GM12878 (cell line): ENCODE results near the gene FBXW7. TPM values are rescaled to one million over a fixed set of nuclear protein-coding genes. Genes with fewer than 3 reads are reported as not detected.

Experiments
- ATAC-seq: fragments of 200-7000 bp; cut with Tn5 transposase; 3 replicates; pipeline ENCODE4 v1.9.1; 2020; ENCODE audit warnings: mild to moderate bottlenecking, moderate library complexity
- BruUV-seq: library from RNA; stranded (reverse); fragments of 400-500 nt; replicated peaks from 2 replicates; lab custom pipeline; 2021; lab: Mats Ljungman, UMichigan
- CTCF ChIA-PET: fragments of 300-600 bp; sonication (Branson Sonifier 250); formaldehyde crosslinking; extraction: SDS; loops from one replicate; lab custom pipeline; 2021; ENCODE audit warnings: inconsistent platforms; lab: Yijun Ruan, JAX
- POLR2A ChIA-PET: fragments of 350-600 bp; formaldehyde crosslinking; extraction: SDS; loops from one replicate; lab custom pipeline; 2021; ENCODE audit warnings: inconsistent platforms; lab: Charles Lee
- RAD21 ChIA-PET: fragments of 300-600 bp; sonication (Branson Sonifier 250); formaldehyde crosslinking; loops from one replicate; lab custom pipeline; 2023; ENCODE audit warnings: antibody characterized with exemption; ENCODE audit not compliant: unreplicated experiment; lab: Charles Lee
- SMC1A ChIA-PET: fragments of 300-600 bp; sonication (Branson Sonifier 250); formaldehyde crosslinking; loops from one replicate; lab custom pipeline; 2023; ENCODE audit not compliant: unreplicated experiment, uncharacterized antibody; lab: Charles Lee
- DNase-seq: peaks from one replicate; pipeline ENCODE4 v3.0.0-alpha.2; 2011; ENCODE audit warnings: low read depth, low spot score
- FAIRE-seq: peaks from 3 replicates; lab custom pipeline; 2011; peaks lifted over from hg19 to GRCh38; lab: Jason Lieb, UNC
- H2AFZ ChIP-seq: 2 replicates; pipeline ENCODE4 v1.6.0; 2011; ENCODE audit warnings: low read depth, low read length, control low read depth; ENCODE audit not compliant: control insufficient read depth
- H3K27ac ChIP-seq: 2 replicates; pipeline ENCODE4 v1.5.1; 2011; ENCODE audit warnings: control low read depth; ENCODE audit not compliant: control insufficient read depth, insufficient read depth
- H3K27me3 ChIP-seq, 2 experiments: replicated peaks in 1 of 2; 2 replicates each; pipeline versions ENCODE4 v1.6.0 to v1.6.1; 2011; ENCODE audit warnings: low read length in 1 of 2; ENCODE audit not compliant: control insufficient read depth in 2 of 2, insufficient read depth in 2 of 2
- H3K36me3 ChIP-seq, 2 experiments: 2 replicates each; pipeline ENCODE4 v1.5.1; 2011; ENCODE audit warnings: low read length in 1 of 2; ENCODE audit not compliant: control insufficient read depth in 2 of 2, insufficient read depth in 2 of 2
- H3K4me1 ChIP-seq: 2 replicates; pipeline ENCODE4 v1.6.1; 2011; ENCODE audit warnings: mild to moderate bottlenecking, low read length, moderate library complexity, mixed read lengths; ENCODE audit not compliant: control insufficient read depth, insufficient read depth
- H3K4me2 ChIP-seq: 2 replicates; pipeline ENCODE4 v1.6.0; 2011; ENCODE audit warnings: control low read depth; ENCODE audit not compliant: control insufficient read depth, insufficient read depth
- H3K4me3 ChIP-seq: fragments of 200-600 bp; sonication (generic); 2 replicates; pipeline ENCODE4 v1.5.1; 2016
- H3K79me2 ChIP-seq: 2 replicates; pipeline ENCODE4 v1.6.0; 2011; ENCODE audit warnings: low read length; ENCODE audit not compliant: control insufficient read depth, insufficient read depth
- H3K9ac ChIP-seq: 2 replicates; pipeline ENCODE4 v1.8.0; 2011; ENCODE audit warnings: low read length, control low read depth, mixed read lengths; ENCODE audit not compliant: control insufficient read depth, insufficient read depth
- H3K9me3 ChIP-seq: replicated peaks from 3 replicates; pipeline ENCODE4 v1.5.1; 2011; ENCODE audit warnings: mild to moderate bottlenecking, low read length; ENCODE audit not compliant: control insufficient read depth, insufficient read depth
- H4K20me1 ChIP-seq: 2 replicates; pipeline ENCODE4 v1.6.0; 2011; ENCODE audit not compliant: control insufficient read depth, insufficient read depth
- ATF7 ChIP-seq: fragments of 450-650 bp; IDR thresholded peaks from 2 replicates; pipeline ENCODE4 v1.6.1; 2016; ENCODE audit warnings: low read depth, mild to moderate bottlenecking
- EZH2 ChIP-seq: IDR thresholded peaks from 2 replicates; pipeline ENCODE4 v1.6.1; 2012; ENCODE audit warnings: low read depth, mild to moderate bottlenecking, control low read depth, inconsistent platforms, low read length, borderline replicate concordance; ENCODE audit not compliant: control insufficient read depth
- FOXK2 ChIP-seq: fragments of 450-650 bp; IDR thresholded peaks from 2 replicates; pipeline ENCODE4 v1.6.1; 2017; ENCODE audit warnings: mild to moderate bottlenecking, moderate library complexity
- MTA2 ChIP-seq: fragments of 450-650 bp; IDR thresholded peaks from 2 replicates; pipeline ENCODE4 v1.6.1; 2016; ENCODE audit warnings: low read depth, mild to moderate bottlenecking, moderate library complexity
- MTA3 ChIP-seq: IDR thresholded peaks from 2 replicates; pipeline ENCODE4 v1.6.1; 2012; ENCODE audit warnings: low read length, inconsistent platforms, borderline replicate concordance
- MYB ChIP-seq: fragments of 150-350 bp; IDR thresholded peaks from 2 replicates; pipeline ENCODE4 v1.6.1; 2014; ENCODE audit warnings: mild to moderate bottlenecking, low read depth, low read length, borderline replicate concordance
- NFYB ChIP-seq: IDR thresholded peaks from 2 replicates; pipeline ENCODE4 v1.6.1; 2011; ENCODE audit warnings: low read depth, mild to moderate bottlenecking, low read length, improper control_type of control experiment, moderate library complexity; ENCODE audit not compliant: insufficient read depth
- POLR2AphosphoS5 ChIP-seq: IDR thresholded peaks from 2 replicates; pipeline ENCODE4 v1.6.1; 2011; ENCODE audit warnings: mild to moderate bottlenecking, low read length, inconsistent platforms
- YY1 ChIP-seq: IDR thresholded peaks from 2 replicates; pipeline ENCODE4 v1.6.1; 2011; ENCODE audit warnings: low read depth, mild to moderate bottlenecking, low read length
- ZBTB4 ChIP-seq: fragments of 450-650 bp; formaldehyde crosslinking; IDR thresholded peaks from 2 replicates; pipeline ENCODE4 v1.4.0; 2022; ENCODE audit warnings: mild to moderate bottlenecking, moderate library complexity
- ZNF24 ChIP-seq: fragments of 450-650 bp; IDR thresholded peaks from 2 replicates; pipeline ENCODE4 v1.6.1; 2017; ENCODE audit warnings: antibody characterized with exemption, mild to moderate bottlenecking
- ZNF274 ChIP-seq: IDR thresholded peaks from one replicate; pipeline ENCODE4 v1.8.0; 2011; ENCODE audit not compliant: insufficient read length, insufficient read depth
- ZZZ3 ChIP-seq: IDR thresholded peaks from 2 replicates; pipeline ENCODE4 v1.6.1; 2011; ENCODE audit warnings: low read depth; ENCODE audit not compliant: control insufficient read depth, insufficient read length
- WGBS: methylation state at CpG from one replicate; pipeline ENCODE4 v1.1.6; 2016; ENCODE audit warnings: low lambda C conversion rate; ENCODE audit not compliant: insufficient replicate concordance, insufficient coverage; ENCODE audit errors: missing lambda C conversion rate; 5-methylcytosine and 5-hydroxymethylcytosine counted together
- in situ Hi-C: fragments of 300-500 bp; cut with MboI; formaldehyde crosslinking; loops from 9 replicates; pipeline ENCODE4 v1.14.3; 2018; ENCODE audit warnings: mixed read lengths
- intact Hi-C: fragments of 100-400 bp; cut with micrococcal nuclease; formaldehyde crosslinking; loops from one replicate; pipeline ENCODE4 v1.14.2; 2022; ENCODE audit not compliant: unreplicated experiment
- polyA plus RNA-seq, 11 experiments: library from polyadenylated mRNA; depleted of rRNA in 4 of 11; unstranded in 6 of 11; stranded (reverse) in 5 of 11; fragments of >200 nt; fragmentation: Nextera tagmentation in 4 of 11; fragmentation: Illumina TruSeq in 1 of 11; extraction: Ambion mirVana in 4 of 11; extraction: Trizol in 1 of 11; gene quantifications; 1 replicate in 1 of 11; 2 replicates in 10 of 11; pipeline versions ENCODE4 v1.2.1 to v1.2.3, GENCODE V29; 2011 to 2016; ENCODE audit warnings: inconsistent platforms in 2 of 11, missing spikeins in 2 of 11, low read depth in 1 of 11
- total RNA-seq, 4 experiments: library from RNA; depleted of rRNA in 3 of 4; stranded (reverse); fragments of >200 nt in 3 of 4; fragmentation: Illumina TruSeq in 1 of 4; extraction: Trizol in 1 of 4; gene quantifications; 2 replicates each; pipeline versions ENCODE4 v1.2.1 to v1.2.3, GENCODE V29; 2013 to 2021
- TF ChIP-seq, protein P1 (sequence below): fragments of 450-650 bp; IDR thresholded peaks from 2 replicates; pipeline ENCODE4 v1.6.1; 2016; ENCODE audit warnings: mild to moderate bottlenecking, moderate library complexity, borderline replicate concordance
- TF ChIP-seq, protein P2 (sequence below): IDR thresholded peaks from 2 replicates; pipeline ENCODE4 v1.6.1; 2011; ENCODE audit warnings: borderline replicate concordance, low read depth, mild to moderate bottlenecking, moderate library complexity, mixed read lengths, low read length; ENCODE audit not compliant: insufficient read depth; ENCODE audit errors: extremely low read length

FBXW7 gene
- total and polyA plus RNA-seq, 10 of the 15 experiments (the other 5 are each of a cell fraction or from before 2014, with no cell fraction given) = 35.8 to 118 (median 47.2) TPM

GRCh38 chr4:152421576-152421975 lies 114.3 kb downstream of the FBXW7 start (continued):
- TF ChIP-seq, protein P1, sequence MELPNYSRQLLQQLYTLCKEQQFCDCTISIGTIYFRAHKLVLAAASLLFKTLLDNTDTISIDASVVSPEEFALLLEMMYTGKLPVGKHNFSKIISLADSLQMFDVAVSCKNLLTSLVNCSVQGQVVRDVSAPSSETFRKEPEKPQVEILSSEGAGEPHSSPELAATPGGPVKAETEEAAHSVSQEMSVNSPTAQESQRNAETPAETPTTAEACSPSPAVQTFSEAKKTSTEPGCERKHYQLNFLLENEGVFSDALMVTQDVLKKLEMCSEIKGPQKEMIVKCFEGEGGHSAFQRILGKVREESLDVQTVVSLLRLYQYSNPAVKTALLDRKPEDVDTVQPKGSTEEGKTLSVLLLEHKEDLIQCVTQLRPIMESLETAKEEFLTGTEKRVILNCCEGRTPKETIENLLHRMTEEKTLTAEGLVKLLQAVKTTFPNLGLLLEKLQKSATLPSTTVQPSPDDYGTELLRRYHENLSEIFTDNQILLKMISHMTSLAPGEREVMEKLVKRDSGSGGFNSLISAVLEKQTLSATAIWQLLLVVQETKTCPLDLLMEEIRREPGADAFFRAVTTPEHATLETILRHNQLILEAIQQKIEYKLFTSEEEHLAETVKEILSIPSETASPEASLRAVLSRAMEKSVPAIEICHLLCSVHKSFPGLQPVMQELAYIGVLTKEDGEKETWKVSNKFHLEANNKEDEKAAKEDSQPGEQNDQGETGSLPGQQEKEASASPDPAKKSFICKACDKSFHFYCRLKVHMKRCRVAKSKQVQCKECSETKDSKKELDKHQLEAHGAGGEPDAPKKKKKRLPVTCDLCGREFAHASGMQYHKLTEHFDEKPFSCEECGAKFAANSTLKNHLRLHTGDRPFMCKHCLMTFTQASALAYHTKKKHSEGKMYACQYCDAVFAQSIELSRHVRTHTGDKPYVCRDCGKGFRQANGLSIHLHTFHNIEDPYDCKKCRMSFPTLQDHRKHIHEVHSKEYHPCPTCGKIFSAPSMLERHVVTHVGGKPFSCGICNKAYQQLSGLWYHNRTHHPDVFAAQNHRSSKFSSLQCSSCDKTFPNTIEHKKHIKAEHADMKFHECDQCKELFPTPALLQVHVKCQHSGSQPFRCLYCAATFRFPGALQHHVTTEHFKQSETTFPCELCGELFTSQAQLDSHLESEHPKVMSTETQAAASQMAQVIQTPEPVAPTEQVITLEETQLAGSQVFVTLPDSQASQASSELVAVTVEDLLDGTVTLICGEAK = no peak
- no peak for TF ChIP-seq ATF7
- no peak for TF ChIP-seq NFYB
- TF ChIP-seq ZZZ3 = no peak
- no peak for TF ChIP-seq MTA3
- no peak for TF ChIP-seq POLR2AphosphoS5
- TF ChIP-seq YY1 = no peak
- TF ChIP-seq MTA2 = no peak
- TF ChIP-seq ZNF24 = no peak

DNA sequence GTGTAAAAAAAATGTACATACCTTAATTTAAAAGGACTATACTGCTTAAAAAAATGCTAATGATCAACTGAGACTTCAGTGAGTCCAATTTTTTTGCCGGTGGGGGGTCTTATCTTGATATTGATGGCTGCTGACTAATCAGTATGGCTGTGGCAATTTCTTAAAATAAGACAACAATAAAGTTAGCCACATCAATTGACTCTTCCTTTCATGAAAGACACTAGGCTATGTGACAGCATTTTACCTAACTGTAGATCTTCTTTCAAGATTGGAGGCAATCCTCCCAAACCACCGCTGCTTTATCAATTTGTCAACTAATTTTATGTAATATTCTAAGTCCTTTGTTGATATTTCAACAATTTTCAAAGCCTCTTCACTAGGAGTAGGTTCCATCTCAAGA lies 116.1 kb downstream of the FBXW7 start:
- Histone ChIP-seq H3K79me2 (peaks cover 11% of the 10 kb centered on the region), H3K4me1 (no peaks in the 10 kb centered on the region), H3K9me3 (no peaks in the 10 kb centered on the region), H3K9ac (no peak overlapping the region), H3K27ac (no peak overlapping the region), H2AFZ (no peak overlapping the region), H3K36me3 (no peaks in the 10 kb centered on the region; a peak in 2 of 4 replicates), H3K4me3 (no peak overlapping the region), H3K4me2 (no peak overlapping the region), H4K20me1 (no peaks in the 10 kb centered on the region), H3K27me3 (no peaks in the 10 kb centered on the region)
- ChIA-PET SMC1A (interaction anchor here (1.5 to 3.8 kb wide), 4 partner anchors 10 to 220 kb away, joined by 3 to 20 read pairs (median 6); no protein-coding TSS in a partner anchor), POLR2A (no interaction called here), RAD21 (interaction anchor here (1.7 kb wide), 1 partner anchor 82 kb away, joined by 5 read pairs; no protein-coding TSS in a partner anchor), CTCF (interaction anchor here (0.6 to 3.7 kb wide), 6 partner anchors 10 to 543 kb away, joined by 3 to 26 read pairs (median 3); no protein-coding TSS in a partner anchor)
- WGBS = 100% methylated on average over 2 of the region's 2 CpGs
- in situ Hi-C loops = no loop called here
- intact Hi-C loops = no loop called here
- ATAC-seq = no peak
- no peak for DNase-seq
- no TSS peak for BruUV-seq
- FAIRE-seq = no peak
- no peak for TF ChIP-seq ZBTB4 (CRISPR knock-in tag)
- no peak for TF ChIP-seq ZNF274
- TF ChIP-seq, protein P2, sequence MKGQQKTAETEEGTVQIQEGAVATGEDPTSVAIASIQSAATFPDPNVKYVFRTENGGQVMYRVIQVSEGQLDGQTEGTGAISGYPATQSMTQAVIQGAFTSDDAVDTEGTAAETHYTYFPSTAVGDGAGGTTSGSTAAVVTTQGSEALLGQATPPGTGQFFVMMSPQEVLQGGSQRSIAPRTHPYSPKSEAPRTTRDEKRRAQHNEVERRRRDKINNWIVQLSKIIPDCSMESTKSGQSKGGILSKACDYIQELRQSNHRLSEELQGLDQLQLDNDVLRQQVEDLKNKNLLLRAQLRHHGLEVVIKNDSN = no peak
- no peak for TF ChIP-seq EZH2
- no peak for TF ChIP-seq FOXK2
- TF ChIP-seq MYB = no peak
